Measurements from ENCODE around the gene CYB5D1. TPM values are rescaled to one million over a fixed set of nuclear protein-coding genes. Genes with fewer than 3 reads are reported as not detected.

CYB5D1 gene
- total RNA-seq, 6 donors from 2014 or later: 5.2 to 12.4 (median 7.3) TPM

DNA sequence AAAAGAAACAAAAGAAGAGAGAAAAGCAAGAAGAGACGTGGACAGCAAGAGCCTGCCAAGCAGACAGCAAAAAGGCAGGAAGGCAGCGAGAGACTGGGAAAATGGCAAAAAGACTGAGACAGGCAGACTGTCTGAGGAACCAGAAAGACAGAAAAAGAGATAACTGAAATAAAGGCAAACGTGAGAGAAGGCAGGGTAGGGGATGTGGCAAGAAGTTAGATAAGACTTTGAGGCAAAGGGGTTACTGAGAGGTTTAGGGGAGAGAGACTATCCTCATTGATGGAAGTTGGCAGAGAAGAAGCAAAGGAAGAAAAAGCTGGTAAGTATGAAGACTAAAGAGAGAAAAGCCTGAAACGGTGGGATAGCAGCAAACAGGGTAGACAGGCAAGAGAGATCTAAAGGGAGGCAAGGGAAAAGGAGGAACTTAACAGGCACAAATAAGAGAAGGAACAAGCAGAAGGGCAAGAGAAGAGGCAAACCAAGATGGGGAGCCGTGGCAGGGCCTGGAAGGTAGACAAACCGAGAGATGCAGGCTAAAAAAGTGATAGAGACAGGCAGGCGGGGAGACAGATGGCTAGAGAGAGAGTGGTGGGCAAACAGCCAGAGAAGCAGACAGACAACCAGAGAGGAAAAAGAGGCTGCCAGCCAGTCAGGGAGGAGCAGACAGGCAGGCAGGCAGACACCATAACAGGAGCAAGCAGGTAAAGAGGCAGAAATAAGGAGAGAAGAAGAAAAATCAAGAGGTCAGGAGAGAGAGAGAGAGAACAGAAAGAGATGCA, 23.7 kb downstream of the CYB5D1 start:
- Histone ChIP-seq H3K4me3 (no peak overlapping the region), H3K4me1 (peaks cover 22 to 31% (median 26%) of the 10 kb centered on the region in 4 donors), H3K36me3 (peaks cover 0 to 19% (median 2%) of the 10 kb centered on the region in 4 donors), H3K27me3 (no peaks in the 10 kb centered on the region), H3K27ac (peak overlapping the region in 2 of 4 donors; percentile 5 to 24), H3K9me3 (no peaks in the 10 kb centered on the region)
- ATAC-seq (ENCODE audit: low FRiP score in 2 of 2): no peak
- no peak for DNase-seq
- WGBS, 2 donors: 43 to 50% methylated on average over 7 of the region's 7 CpGs
- TF ChIP-seq, protein P1, sequence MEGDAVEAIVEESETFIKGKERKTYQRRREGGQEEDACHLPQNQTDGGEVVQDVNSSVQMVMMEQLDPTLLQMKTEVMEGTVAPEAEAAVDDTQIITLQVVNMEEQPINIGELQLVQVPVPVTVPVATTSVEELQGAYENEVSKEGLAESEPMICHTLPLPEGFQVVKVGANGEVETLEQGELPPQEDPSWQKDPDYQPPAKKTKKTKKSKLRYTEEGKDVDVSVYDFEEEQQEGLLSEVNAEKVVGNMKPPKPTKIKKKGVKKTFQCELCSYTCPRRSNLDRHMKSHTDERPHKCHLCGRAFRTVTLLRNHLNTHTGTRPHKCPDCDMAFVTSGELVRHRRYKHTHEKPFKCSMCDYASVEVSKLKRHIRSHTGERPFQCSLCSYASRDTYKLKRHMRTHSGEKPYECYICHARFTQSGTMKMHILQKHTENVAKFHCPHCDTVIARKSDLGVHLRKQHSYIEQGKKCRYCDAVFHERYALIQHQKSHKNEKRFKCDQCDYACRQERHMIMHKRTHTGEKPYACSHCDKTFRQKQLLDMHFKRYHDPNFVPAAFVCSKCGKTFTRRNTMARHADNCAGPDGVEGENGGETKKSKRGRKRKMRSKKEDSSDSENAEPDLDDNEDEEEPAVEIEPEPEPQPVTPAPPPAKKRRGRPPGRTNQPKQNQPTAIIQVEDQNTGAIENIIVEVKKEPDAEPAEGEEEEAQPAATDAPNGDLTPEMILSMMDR (IDR thresholded peaks at IDR 0.05): no peak
- TF ChIP-seq POLR2AphosphoS5 (IDR thresholded peaks at IDR 0.05) (no peak), EP300 (IDR thresholded peaks at IDR 0.05) (no peak), POLR2A (IDR thresholded peaks at IDR 0.05) (no peak)

DNA sequence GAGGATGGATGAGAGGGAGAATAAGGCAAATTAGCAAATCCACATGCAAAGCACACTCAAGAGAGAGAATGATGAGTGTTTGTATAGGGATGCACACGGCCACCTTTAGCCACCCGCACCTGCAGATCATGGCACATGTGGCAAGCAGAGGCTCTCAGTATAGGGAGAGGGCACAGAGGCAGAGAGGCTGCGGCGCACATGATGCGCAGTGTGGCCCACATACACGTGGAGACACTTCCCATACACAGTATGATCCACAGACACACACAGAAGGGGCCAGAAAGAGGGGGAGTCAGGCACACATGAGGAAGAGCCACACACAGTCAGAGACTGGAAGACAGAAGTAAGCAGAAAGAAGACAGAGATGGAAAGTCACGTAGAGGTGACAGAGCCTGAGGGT, 24.3 kb downstream of the CYB5D1 start:
- 61 to 72% methylated on average over 7 of the region's 7 CpGs for WGBS, 2 donors
- ATAC-seq (ENCODE audit: low FRiP score in 2 of 2) (no peak), DNase-seq (no peak)
- H3K9me3 ChIP-seq: no peaks in the 10 kb centered on the region
- H3K27me3 ChIP-seq: no peaks in the 10 kb centered on the region
- peak overlapping the region in 2 of 4 donors; percentile 7 to 24 for H3K27ac ChIP-seq
- H3K4me3 ChIP-seq: no peak overlapping the region
- peaks cover 0 to 19% (median 2%) of the 10 kb centered on the region in 4 donors for H3K36me3 ChIP-seq
- H3K4me1 ChIP-seq: peaks cover 28 to 38% (median 32%) of the 10 kb centered on the region in 4 donors
- TF ChIP-seq POLR2A (IDR thresholded peaks at IDR 0.05) (no peak), EP300 (IDR thresholded peaks at IDR 0.05) (no peak), POLR2AphosphoS5 (IDR thresholded peaks at IDR 0.05) (no peak)
- TF ChIP-seq, protein P1 (IDR thresholded peaks at IDR 0.05): no peak

DNA sequence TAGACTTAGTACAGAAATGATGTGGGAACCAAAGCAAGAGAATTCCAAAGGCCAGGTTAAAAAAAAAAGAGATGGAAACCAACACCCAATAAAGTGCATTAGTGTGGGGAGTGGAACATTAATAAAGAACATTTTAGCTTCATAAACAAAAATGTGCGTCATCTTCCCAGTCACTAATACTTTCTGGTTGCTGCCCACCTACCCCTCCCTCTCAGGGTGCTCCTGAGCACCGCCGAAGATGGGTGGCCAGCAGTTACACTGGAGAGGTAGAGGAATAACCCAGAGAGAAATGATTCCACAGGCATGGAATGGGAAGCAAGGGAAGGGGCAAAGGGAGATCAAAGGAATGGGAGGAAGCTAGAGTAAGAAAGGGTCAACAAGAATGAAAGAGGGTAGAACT, 24.8 kb downstream of the CYB5D1 start:
- Histone ChIP-seq H3K36me3 (peaks cover 0 to 19% (median 2%) of the 10 kb centered on the region in 4 donors), H3K27me3 (no peaks in the 10 kb centered on the region), H3K27ac (peak overlapping the region in 3 of 4 donors; percentile 7 to 96 (median 27)), H3K9me3 (no peaks in the 10 kb centered on the region), H3K4me1 (peaks cover 31 to 43% (median 36%) of the 10 kb centered on the region in 4 donors), H3K4me3 (no peak overlapping the region)
- 80 to 92% methylated on average over 3 of the region's 3 CpGs for WGBS, 2 donors
- TF ChIP-seq, protein P1 (IDR thresholded peaks at IDR 0.05): no peak
- TF ChIP-seq EP300 (IDR thresholded peaks at IDR 0.05) (no peak), POLR2A (IDR thresholded peaks at IDR 0.05) (no peak), POLR2AphosphoS5 (IDR thresholded peaks at IDR 0.05) (no peak)
- ATAC-seq (ENCODE audit: low FRiP score in 2 of 2) (no peak), DNase-seq (no peak)

DNA sequence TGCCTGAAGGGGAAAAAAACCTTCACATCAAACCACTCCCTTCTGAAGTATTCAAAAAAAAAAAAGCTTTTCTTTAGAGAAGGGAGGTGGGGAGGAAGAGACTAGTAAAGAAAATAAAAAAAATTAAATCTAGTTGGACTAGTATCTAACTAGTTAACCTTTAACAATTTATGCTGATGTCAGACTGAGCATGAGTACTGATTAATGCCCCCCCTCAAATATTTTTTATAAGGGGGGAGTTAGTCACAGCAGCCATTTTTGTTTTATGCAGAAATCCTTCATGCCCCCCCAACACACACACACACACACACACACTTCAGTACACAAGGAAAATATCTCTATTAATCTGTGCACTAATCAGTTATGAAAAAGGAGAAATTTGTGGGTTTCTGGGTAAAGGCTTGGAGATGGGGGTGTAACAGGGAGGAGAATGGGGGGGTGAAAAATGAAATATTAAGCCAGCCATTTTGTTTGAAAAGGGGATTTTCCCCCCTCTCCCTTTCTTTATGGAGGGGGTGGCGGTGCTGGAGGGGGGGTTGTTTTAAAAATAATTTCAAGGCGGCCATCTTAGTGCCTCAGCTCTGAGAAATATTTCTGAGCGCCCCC, 26.1 kb downstream of the CYB5D1 start:
- TF ChIP-seq, protein P1 (IDR thresholded peaks at IDR 0.05): no peak
- TF ChIP-seq POLR2A (IDR thresholded peaks at IDR 0.05) (no peak), EP300 (IDR thresholded peaks at IDR 0.05) (no peak), POLR2AphosphoS5 (IDR thresholded peaks at IDR 0.05) (no peak)
- ATAC-seq (ENCODE audit: low FRiP score in 2 of 2) (no peak), DNase-seq (no peak)
- Histone ChIP-seq H3K36me3 (peaks cover 0 to 15% (median 2%) of the 10 kb centered on the region in 4 donors), H3K9me3 (no peaks in the 10 kb centered on the region), H3K4me1 (peaks cover 43 to 56% (median 48%) of the 10 kb centered on the region in 4 donors), H3K4me3 (peak overlapping the region in 3 of 4 donors; percentile 62 to 96 (median 84)), H3K27ac (peak overlapping the region; percentile 89 to 96 (median 92)), H3K27me3 (no peaks in the 10 kb centered on the region)
- 6 to 8% methylated on average over 3 of the region's 3 CpGs for WGBS, 2 donors

Measured in upper lobe of left lung (tissue), 6 donors.